OCI-LY1 (cell line): ENCODE results near the gene GAPVD1.

Experiments used
- H2AFZ ChIP-seq: fragments of 200-600 bp; sonication (generic), shearing (Covaris generic); 2 replicates; pipeline ENCODE4 v1.6.0; 2014; ENCODE audit warnings: antibody characterized with exemption, mild to moderate bottlenecking, low read length
- H3F3A ChIP-seq: fragments of 200-600 bp; sonication (generic), shearing (Covaris generic); 2 replicates; pipeline ENCODE4 v1.6.0; 2014; ENCODE audit warnings: mild to moderate bottlenecking, antibody characterized with exemption, low read length, moderate library complexity; ENCODE audit not compliant: insufficient read depth
- H3K27ac ChIP-seq: fragments of 200-600 bp; sonication (generic); 2 replicates; pipeline ENCODE4 v1.5.1; 2014; ENCODE audit warnings: low read length, mixed run types, mild to moderate bottlenecking, low read depth; ENCODE audit not compliant: poor library complexity, severe bottlenecking
- H3K27me3 ChIP-seq: fragments of 200-600 bp; sonication (generic); 2 replicates; pipeline ENCODE4 v1.6.0; 2014; ENCODE audit warnings: antibody characterized with exemption, mild to moderate bottlenecking, low read length, moderate library complexity; ENCODE audit not compliant: insufficient read depth
- H3K36me3 ChIP-seq: fragments of 200-600 bp; sonication (generic); 2 replicates; pipeline ENCODE4 v1.6.1; 2014; ENCODE audit warnings: mild to moderate bottlenecking, antibody characterized with exemption, low read length, moderate library complexity, mixed read lengths; ENCODE audit not compliant: insufficient read depth
- H3K4me1 ChIP-seq: fragments of 200-600 bp; sonication (generic); 2 replicates; pipeline ENCODE4 v1.5.1; 2014; ENCODE audit warnings: mild to moderate bottlenecking, low read length, moderate library complexity; ENCODE audit not compliant: insufficient read depth, severe bottlenecking
- H3K4me2 ChIP-seq: fragments of 200-600 bp; sonication (generic), shearing (Covaris generic); 2 replicates; pipeline ENCODE4 v1.6.1; 2014; ENCODE audit warnings: low read length
- H3K4me3 ChIP-seq: fragments of 200-600 bp; sonication (generic); 2 replicates; pipeline ENCODE4 v1.5.1; 2014; ENCODE audit warnings: low read length, low read depth, mild to moderate bottlenecking, mixed read lengths; ENCODE audit not compliant: poor library complexity, severe bottlenecking
- H3K79me2 ChIP-seq: fragments of 200-600 bp; shearing (Covaris generic); 2 replicates; pipeline ENCODE4 v1.6.1; 2016; ENCODE audit warnings: mixed run types, low read length, mixed read lengths; ENCODE audit not compliant: insufficient read depth
- H3K9ac ChIP-seq: fragments of 200-600 bp; sonication (generic), shearing (Covaris generic); 2 replicates; pipeline ENCODE4 v1.6.1; 2014; ENCODE audit warnings: mild to moderate bottlenecking, low read length, mixed read lengths
- H3K9me2 ChIP-seq: fragments of 200-600 bp; sonication (generic), shearing (Covaris generic); 2 replicates; pipeline ENCODE4 v1.6.1; 2014; ENCODE audit warnings: low read depth, mild to moderate bottlenecking, low read length, mixed read lengths
- H3K9me3 ChIP-seq: fragments of 200-600 bp; shearing (Covaris generic); 2 replicates; pipeline ENCODE4 v1.6.1; 2014; ENCODE audit warnings: low read length, mixed read lengths
- H4K20me1 ChIP-seq: fragments of 200-600 bp; sonication (generic), shearing (Covaris generic); 2 replicates; pipeline ENCODE4 v1.6.0; 2016; ENCODE audit warnings: mild to moderate bottlenecking, low read length; ENCODE audit not compliant: insufficient read depth
- EZH2 ChIP-seq: fragments of 200-600 bp; sonication (generic), shearing (Covaris generic); IDR thresholded peaks from 2 replicates; pipeline ENCODE4 v1.8.0; 2017; ENCODE audit warnings: borderline replicate concordance, mixed run types, mild to moderate bottlenecking, antibody characterized with exemption, low read length, moderate library complexity, mixed read lengths
- TF ChIP-seq, protein P1 (sequence below): fragments of 200-600 bp; sonication (generic), shearing (Covaris generic); IDR thresholded peaks from 2 replicates; pipeline ENCODE4 v1.5.1; 2017; ENCODE audit warnings: mild to moderate bottlenecking, antibody characterized with exemption, low read length, moderate library complexity, mixed read lengths

The GAPVD1 gene

DNA sequence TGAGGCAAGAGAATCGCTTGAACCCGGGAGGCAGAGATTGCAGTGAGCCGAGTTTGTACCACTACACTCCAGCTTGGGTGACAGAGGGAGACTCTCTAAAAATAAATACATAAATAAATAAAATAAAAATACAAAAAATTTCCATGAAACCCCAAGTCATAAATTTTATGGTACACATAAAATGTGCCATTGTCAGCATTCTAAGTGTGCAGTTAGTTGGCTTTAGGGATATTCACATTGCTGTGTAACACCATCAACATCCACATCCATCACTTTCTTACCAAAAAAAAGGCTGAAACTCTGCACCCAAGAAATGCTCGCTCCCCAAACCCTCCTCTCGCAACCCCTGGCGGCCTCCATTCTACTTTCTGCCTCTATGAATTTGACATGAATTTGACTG lies 135.2 kb downstream of the GAPVD1 start:
- Histone ChIP-seq H2AFZ (no peak overlapping the region), H3K79me2 (no peaks in the 10 kb centered on the region), H3K4me3 (no peak overlapping the region)

DNA sequence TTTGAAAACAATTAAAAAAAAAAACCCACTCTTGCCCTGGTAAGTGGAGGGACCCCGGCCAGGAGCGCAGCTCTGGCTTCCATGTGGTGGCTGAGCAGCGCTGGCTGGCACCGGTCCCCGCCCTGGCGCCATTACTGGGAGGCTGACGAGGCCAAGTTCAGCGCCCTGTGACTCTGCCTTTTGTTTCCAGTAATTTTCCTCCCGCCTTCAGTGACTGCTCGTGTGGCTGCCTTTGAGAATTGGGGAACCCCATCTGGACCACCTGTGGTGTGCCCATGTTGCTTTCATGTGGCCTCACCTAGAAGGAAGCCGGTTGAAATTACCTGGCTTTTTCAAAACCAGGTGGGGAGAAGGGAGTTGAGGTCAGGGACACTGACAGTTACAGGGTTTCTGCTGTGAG lies 136.1 kb downstream of the GAPVD1 start:
- TF ChIP-seq, protein P1, sequence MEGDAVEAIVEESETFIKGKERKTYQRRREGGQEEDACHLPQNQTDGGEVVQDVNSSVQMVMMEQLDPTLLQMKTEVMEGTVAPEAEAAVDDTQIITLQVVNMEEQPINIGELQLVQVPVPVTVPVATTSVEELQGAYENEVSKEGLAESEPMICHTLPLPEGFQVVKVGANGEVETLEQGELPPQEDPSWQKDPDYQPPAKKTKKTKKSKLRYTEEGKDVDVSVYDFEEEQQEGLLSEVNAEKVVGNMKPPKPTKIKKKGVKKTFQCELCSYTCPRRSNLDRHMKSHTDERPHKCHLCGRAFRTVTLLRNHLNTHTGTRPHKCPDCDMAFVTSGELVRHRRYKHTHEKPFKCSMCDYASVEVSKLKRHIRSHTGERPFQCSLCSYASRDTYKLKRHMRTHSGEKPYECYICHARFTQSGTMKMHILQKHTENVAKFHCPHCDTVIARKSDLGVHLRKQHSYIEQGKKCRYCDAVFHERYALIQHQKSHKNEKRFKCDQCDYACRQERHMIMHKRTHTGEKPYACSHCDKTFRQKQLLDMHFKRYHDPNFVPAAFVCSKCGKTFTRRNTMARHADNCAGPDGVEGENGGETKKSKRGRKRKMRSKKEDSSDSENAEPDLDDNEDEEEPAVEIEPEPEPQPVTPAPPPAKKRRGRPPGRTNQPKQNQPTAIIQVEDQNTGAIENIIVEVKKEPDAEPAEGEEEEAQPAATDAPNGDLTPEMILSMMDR: no peak
- TF ChIP-seq EZH2: no peak
- H3K36me3 ChIP-seq: no peaks in the 10 kb centered on the region
- H3K27ac ChIP-seq: no peak overlapping the region
- H3K27me3 ChIP-seq: peaks cover 4% of the 10 kb centered on the region; the same call in 1 of the 2 replicates
- H3K79me2 ChIP-seq: no peaks in the 10 kb centered on the region
- no peaks in the 10 kb centered on the region for H3K9me3 ChIP-seq
- no peaks in the 10 kb centered on the region for H4K20me1 ChIP-seq
- H2AFZ ChIP-seq: no peak overlapping the region
- no peak overlapping the region for H3K4me2 ChIP-seq
- no peak overlapping the region for H3K4me3 ChIP-seq
- H3F3A ChIP-seq: no peaks in the 10 kb centered on the region
- H3K9ac ChIP-seq: no peak overlapping the region
- no peaks in the 10 kb centered on the region for H3K9me2 ChIP-seq
- H3K4me1 ChIP-seq: no peaks in the 10 kb centered on the region

More for the DNA sequence above, 135.2 kb downstream of the GAPVD1 start:
- Histone ChIP-seq H3K9me3 (no peaks in the 10 kb centered on the region), H3K27ac (no peak overlapping the region), H3K9ac (no peak overlapping the region), H3K27me3 (peaks cover 4% of the 10 kb centered on the region; the same call in 1 of the 2 replicates), H3K4me2 (no peak overlapping the region), H3K4me1 (no peaks in the 10 kb centered on the region), H4K20me1 (no peaks in the 10 kb centered on the region), H3F3A (no peaks in the 10 kb centered on the region), H3K36me3 (no peaks in the 10 kb centered on the region), H3K9me2 (no peaks in the 10 kb centered on the region)
- TF ChIP-seq, protein P1: no peak
- TF ChIP-seq EZH2: no peak

DNA sequence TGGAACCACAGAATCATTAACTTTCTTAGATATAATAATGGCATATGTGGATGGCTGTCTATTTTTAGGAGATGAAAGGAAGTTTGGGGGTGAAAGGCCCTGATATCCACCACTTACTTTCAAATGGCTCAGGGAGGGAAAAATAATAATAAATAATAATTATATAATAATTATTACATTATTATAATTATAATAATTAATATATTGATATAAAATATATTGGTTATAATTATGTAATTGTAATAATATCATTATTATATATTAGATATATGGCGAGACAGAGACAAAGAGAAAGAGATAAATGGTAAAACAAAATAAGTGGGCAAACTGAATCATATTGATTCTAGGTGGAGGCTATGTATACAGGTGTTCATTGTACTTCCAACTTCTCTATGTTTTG lies 136.6 kb downstream of the GAPVD1 start:
- Histone ChIP-seq H3K4me3 (no peak overlapping the region), H3K79me2 (no peaks in the 10 kb centered on the region), H3K4me2 (no peak overlapping the region), H4K20me1 (no peaks in the 10 kb centered on the region), H3K9me2 (no peaks in the 10 kb centered on the region), H3K9me3 (no peaks in the 10 kb centered on the region), H3K27me3 (peaks cover 4% of the 10 kb centered on the region; the same call in 1 of the 2 replicates), H2AFZ (no peak overlapping the region), H3K4me1 (no peaks in the 10 kb centered on the region), H3F3A (no peaks in the 10 kb centered on the region), H3K9ac (no peak overlapping the region), H3K36me3 (no peaks in the 10 kb centered on the region), H3K27ac (no peak overlapping the region)
- no peak for TF ChIP-seq EZH2
- TF ChIP-seq, protein P1: no peak
